DND-41 (cell line): Measurements from ENCODE around the gene B3GNT5.

ENCODE experiments used
- CTCF ChIP-seq: IDR thresholded peaks from 2 replicates; pipeline ENCODE4 v1.5.1; 2012; ENCODE audit warnings: borderline replicate concordance, low read length, moderate library complexity, mild to moderate bottlenecking; ENCODE audit not compliant: poor library complexity, severe bottlenecking; ENCODE audit errors: extremely low read depth
- EZH2 ChIP-seq: IDR thresholded peaks from 3 replicates; pipeline ENCODE4 v1.6.1; 2012; ENCODE audit warnings: borderline replicate concordance, low read depth, mild to moderate bottlenecking, moderate library complexity, low read length, inconsistent platforms; ENCODE audit not compliant: severe bottlenecking

GRCh38 chr3:183309276-183309675 is 56.2 kb downstream of the B3GNT5 start:
- TF ChIP-seq CTCF (no peak), EZH2 (no peak)
